HL-60/S4 (cell line): ENCODE measurements around the gene RBFOX1.

Source experiments
- in situ Hi-C: fragments of 300-500 bp; cut with MboI; formaldehyde crosslinking; loops from 2 replicates; pipeline ENCODE4 v1.14.3; 2022; ENCODE audit warnings: low sequenced_read_pairs

RBFOX1 gene

DNA sequence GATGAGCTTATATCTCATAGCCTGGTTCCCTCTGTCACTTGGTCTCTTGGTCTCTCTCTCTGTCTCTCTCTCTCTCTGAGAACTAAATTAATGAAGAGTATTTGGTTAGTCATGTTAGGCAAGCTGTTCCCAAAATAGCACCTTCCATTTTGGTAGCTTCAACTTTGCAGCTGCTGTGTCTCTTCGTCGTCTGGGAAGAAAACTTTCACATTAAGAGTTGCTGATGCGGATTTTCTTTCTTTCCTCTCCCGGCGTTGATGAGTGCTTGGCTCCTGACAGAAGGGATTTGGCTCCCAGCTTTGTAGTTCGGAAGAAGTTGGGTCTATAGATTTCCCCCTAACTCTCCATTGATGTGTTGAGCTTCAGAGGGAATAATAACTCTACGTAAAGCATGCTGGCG lies at the start of gene RBFOX1:
RBFOX1 (plus strand) TSS at position 235 of the 400 bp plus-strand sequence.
- in situ Hi-C loops, result no loop called here

DNA sequence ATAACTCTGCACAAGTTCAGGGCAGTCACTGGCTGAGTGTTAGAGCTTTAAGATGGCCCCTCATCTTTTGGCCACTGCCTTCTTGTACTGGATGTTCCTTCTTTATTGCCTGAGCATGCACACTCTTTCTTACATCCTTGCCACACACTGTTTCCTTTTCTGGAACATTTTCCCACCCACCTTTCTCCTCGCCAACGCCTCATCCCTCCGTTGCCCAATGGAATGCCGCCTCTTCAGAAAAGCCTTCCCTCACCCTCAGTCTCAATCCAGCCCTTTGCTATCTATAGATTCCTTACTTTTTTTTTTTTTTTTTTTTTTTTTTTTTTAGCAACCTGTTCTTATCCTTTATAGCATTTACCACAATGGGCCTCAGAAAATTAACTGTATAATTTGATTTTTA lies 47.9 kb upstream of the RBFOX1 start:
- in situ Hi-C loops, result no loop called here

DNA sequence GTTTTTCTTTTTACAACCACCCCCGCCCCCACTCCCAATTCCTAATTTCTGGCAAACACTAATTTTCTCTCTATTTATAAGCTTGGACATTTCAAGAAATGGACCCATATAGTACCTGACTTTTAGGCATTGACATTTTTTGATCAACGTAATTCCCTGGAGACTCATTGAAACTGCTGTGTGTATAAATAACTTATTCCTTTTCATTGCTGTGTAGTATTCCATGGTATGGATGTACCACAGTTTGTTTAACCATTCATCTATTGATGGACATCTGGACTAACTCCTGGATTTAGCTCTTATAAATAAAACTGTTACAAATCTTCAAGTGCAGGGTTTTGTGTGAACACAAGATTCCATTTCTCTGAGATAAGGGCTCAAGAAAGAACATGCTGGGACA lies 47.1 kb upstream of the RBFOX1 start:
- in situ Hi-C loops, result no loop called here

DNA sequence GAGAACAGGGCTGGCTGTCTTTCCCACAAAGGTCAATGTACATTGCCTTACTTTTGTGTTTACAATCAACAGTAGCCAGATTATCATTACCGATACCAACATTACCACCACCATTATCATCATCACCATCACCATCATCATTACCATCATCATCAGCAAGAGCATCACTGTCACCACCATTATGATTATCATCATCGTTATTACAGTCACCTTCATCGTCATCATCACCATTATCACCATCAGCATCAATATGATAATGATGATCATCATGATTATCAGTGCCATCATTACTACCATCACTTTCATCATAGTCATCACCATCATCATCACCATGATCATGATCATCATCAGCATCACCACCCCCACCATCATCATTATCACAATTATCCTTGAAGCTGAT lies 43.3 kb upstream of the RBFOX1 start:
- in situ Hi-C loops, result no loop called here

DNA sequence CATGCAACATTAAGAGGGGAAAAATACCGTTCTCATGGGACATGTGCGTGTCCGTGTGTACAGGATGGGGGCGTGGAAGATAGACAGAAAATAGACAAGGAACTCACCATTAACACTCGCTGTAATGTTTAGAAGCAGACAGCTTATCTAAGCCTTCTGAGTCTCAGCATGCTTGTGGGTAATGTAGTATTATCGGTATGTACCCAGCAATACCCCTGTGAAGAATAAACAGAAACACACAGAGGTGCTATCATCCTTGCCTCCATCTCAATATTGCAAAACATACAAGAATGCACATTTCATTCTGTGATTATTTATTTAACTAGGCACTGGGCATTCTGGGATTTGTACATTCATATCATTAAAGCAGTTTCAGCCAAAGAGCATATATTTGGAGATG lies 42.0 kb upstream of the RBFOX1 start:
- in situ Hi-C loops, result no loop called here

DNA sequence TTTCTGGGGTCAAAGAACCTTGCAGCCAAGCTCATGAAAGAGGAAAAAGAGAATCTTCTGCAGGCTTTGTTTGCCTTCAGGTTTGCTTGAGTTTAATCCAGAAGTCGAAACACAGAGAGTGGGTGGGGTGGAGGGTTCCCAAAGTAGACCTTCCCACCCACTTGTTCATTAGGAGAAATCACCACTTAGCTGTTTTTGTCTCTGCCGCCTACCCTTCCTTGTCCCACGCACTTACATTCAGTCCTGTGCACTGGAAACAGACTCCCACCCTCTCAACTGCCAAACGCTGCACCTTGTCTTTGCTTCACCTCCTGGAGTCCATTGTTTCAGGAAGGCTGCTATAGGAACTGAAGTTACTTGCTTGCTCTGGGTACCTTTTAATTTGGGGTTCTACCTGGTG lies 38.6 kb upstream of the RBFOX1 start:
- in situ Hi-C loops, result no loop called here

DNA sequence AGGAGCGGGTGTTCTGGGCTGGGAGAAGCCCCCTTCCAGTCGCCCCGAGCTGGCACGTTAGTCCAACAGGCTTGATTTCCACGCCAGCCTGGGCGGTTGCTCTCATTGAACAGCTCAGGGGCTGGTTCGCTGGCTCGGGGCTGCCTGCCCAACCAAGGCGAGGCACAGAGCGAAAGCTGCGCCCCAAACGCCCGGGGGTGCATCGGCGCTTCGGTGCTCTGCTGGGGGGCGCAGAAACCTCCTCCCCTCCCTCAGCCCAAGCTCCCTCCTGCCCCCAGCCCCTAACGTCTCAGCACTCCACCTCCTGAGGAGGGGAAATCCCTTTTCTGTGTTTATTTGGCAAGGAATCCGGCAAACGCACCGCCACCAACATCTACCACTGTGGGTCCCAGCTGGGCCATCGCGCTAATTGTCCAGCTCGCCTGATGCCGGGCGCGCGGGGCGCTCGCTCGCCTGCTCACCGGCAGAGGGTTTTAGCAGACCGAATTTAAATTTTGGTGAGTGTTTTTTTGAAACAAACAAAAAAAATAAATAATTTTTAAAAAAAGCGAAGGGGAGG lies 29.5 kb upstream of the RBFOX1 start:
- in situ Hi-C loops, result no loop called here

DNA sequence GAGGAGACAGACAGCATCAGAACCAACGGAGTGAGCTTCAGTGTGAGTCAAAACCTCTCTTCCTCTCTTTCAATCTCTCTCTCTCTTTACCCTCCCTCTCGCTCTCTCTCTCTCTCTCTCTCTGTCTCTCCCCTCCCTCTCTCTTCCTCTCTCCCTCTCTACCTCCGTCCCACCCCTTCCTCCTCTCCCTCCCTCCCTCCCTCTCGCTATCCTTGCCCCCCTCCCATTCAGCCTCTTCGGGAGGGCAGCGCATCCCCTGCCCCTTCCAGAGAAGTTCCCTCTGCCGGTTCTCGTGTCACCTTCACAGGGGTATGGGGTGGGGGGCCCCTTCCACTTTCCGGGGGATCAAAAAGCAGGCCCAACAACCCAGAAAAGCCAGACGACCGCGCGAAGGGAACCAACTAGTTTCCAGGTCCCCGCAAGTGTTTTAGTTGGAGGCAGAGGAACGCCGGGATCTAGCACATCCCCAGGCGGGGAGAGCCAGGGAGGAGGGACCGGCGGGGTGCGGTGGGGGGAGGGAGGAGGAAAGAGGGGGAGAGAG lies 28.9 kb upstream of the RBFOX1 start:
- in situ Hi-C loops, result no loop called here

DNA sequence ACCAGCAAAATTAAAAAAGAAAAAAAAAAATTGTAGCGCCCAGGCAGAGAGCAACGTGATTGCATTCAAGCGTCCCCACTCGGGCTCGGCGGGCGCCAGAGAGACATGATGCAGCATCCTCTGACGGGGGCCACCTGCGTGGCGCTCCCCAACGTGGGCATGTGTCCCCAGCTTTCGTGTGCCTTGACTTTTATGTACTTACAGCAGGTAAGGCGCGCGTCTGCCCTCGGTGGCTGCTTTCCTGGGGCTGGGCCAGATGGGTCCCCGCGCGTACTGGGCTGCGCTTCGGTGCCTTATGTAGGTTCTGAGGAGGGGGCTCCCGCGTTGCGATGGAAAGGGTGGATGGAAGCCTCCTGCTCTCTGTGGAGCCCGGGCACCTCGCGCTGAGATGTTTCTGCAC lies 28.4 kb upstream of the RBFOX1 start:
- in situ Hi-C loops, result no loop called here

DNA sequence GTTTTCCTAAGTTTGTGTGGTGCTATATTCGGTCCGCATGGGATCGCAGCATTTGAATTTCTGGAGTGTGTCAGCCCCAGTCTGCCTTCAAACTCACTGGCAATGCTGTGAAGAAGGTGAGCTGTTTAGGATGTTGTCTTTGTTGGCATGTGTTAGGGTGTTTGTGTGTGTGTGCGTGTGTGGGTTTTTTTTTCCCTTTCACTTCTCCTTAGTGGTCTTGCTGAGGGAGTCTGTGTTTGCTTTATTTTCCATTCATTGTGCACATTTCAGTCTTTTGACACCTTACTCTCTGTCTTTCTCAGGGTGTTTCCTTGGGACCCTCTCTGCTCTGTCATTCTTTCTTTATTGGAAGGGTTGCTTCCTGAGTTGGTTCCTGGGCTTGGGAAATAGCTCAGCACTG lies 27.7 kb upstream of the RBFOX1 start:
- in situ Hi-C loops, result no loop called here

DNA sequence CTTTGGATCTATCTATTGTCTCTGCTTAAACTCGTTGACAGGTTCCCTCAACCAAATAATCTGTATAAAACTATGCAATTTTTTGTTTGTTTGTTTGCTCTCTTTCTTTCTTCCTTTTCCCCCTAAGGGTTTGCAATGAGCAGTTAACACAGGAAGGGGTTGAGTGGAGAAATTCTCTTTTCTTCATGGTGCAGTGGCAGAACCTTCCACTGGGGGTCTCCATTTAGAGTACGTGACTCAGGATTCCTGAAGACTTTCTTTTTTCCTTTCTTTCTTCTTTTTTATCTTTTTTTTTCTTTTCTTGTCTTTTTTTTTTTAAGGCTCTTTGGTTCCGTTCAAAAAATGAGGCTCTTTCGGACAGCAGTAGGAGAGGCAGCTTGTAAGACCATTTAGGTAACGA lies 19.5 kb upstream of the RBFOX1 start:
- in situ Hi-C loops, result no loop called here

DNA sequence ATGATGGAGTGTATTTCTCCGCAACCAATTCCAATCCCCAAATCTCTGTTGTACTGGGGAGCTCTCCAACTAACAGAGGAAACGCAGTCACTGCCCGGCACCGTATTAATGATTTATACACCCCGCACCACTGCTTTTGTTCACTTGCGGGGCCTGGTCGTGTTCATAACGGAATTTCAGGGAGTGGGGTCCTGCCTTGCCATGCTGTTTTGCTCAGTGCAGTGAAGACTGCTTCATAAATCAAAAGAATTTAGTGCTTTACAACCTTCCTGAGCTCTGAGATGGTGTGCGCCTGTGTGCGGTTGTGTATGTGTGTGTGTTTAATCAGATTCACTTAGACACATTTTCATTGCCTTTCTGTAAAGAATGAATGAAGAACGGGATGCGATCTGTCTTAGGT lies 18.5 kb upstream of the RBFOX1 start:
- in situ Hi-C loops, result no loop called here

DNA sequence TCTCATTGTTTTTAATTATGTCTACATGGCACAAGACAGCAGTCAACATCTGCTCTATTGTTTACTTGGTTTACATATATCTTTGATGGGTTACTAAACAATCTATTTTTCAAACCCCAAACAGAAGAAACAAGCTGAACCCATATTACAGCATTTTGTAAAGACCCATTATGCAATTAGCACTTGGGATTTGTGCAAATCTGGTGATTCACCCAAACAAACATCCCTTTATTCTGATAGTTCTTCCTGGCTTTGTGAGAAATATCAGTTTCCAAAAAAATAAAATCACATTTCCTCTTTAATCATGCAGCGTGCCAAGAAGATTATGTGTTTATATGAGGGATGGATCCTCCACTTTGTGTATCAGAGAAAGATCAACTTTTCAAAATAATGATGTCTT lies 16.8 kb upstream of the RBFOX1 start:
- in situ Hi-C loops, result no loop called here

DNA sequence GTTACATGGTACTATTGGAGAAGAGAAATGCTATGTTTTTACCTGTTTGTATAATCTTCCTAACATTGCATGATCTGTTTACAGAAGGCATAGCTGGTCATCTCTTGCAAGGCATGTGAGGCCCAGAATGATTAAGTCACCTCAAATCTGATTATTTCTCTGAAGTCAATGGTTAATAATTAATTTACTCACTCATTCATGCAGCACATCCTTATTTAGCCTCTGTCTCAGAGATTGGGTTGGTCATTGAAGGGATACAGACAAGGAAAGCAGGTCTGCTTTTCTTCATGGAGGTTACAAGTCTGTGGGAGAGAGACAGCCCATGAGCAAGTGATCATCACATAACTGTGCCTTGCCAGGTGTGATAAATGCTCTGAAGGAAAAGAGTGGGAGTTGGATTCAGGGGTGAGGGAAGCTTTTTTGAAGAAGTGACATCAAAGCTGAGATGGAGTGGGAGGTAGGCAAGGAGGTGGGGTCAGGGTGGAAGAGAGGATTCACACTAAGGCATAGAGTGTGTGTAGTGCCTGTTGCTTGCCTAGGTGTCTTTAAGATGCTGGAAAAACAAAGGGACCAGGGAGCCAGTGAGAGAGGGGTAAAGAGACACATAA lies 16.3 kb upstream of the RBFOX1 start:
- in situ Hi-C loops, result no loop called here

DNA sequence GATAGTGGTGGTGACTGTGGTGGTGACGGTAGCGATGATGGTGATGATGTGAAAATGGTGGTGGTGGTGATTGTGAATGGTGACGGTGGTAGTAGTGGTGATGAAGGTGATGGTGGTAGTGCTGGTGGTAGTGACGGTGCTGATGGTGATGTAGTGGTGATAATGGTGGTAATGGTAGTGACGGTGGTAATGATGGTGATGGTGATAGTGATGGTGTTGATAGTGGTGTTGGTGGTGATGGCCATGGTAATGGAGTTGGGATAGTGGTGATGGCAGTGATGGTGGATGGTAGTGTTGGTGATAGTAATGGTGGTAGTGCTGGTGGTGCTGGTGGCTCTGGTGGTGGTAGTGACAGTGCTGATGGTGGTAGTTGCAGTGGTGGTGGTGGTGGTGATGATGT lies 14.7 kb upstream of the RBFOX1 start:
- in situ Hi-C loops, result no loop called here

DNA sequence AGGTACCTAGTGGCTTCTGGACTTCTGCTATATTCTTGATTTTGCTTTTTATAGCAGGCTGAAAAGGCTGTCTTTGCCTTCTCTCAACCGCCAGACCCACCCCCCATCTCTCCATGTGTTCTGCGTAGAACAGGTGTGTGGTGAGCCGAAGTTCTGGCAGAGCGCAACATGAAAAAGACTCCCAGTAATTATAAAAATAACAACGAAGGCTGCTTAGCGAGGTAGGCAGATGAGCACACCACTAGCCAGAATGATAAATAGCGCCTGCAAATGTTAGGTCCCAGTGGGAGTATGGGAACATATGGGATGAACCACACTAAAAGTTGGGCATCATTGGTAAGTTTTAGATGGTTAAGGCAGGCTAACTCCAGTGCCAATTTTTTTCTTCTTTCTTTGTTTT lies 14.0 kb upstream of the RBFOX1 start:
- in situ Hi-C loops, result no loop called here

DNA sequence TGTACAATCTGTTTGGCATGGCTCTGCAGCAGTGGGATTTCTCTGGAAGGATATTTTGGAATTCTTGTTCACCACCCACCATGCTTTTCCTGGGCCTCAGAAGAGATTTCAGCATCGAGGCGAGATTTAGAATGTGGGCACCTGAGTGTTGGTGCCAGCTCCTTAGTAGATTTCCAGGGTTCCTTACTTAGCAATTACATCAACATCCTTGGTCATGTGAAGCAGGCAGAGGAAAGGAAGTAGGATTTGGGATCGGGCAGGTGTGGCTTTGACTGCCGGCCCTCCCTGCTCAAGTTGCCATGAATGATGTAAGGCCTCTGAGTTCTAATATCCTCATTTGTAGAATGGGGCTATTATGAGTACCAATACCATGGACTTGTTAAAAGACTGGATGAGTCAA lies 13.1 kb upstream of the RBFOX1 start:
- in situ Hi-C loops, result no loop called here

DNA sequence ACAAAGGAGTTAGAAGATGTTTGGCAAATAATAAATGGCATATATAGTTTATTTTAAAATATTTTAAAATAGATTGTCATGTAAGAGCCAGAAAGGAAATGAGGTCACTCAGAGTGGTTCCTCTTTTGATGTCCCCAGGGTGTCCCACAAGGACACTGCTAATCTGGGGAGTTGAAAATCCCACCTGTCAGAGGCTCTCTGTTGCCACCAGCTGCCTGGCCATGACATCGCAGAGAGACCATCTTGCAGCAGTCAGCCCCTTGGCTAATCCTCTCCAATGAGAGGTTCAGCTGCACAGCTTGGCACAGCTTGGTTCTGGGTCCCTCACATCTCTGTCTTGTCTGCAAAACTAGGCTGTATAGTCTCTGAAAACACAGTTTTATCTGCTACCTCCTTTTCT lies 11.0 kb upstream of the RBFOX1 start:
- in situ Hi-C loops, result no loop called here

DNA sequence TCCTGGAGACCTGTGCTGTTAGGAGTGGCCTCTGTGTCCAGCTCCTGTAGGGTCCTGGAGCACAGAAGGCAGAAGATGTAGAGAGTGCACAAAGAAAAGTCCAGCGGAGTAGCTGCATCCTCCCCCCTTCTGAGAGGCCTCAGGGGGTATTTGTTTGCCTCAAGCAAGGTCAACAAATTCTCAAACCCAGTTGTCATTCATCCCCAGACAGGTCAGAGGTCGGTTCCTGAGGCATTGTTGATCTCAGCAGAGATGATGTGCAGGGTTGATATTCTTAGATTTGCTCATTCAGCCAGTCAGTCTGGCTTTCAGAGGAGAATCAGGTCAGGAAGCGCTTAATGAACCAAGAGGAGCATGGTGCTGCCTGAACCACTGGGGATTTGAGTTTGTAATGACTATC lies 8.3 kb upstream of the RBFOX1 start:
- in situ Hi-C loops, result no loop called here

DNA sequence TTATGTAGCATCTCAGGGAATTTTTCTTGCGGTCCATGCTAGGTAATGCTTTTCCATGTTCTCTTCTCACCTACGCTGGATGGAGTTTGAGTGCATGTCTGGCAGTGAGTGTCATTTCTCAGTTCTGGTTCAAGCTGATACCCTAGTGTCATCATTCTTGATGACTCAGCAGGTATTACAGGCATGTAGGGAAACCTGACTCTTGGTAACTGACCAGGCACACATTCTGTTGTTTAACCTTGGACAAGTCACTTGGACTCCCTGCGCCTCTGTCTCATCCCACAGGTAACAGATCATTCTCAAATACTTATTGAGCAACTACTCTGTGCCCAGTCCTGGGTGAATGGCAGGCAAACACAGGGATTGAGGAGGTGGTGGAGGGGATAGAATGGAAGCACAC lies 6.8 kb upstream of the RBFOX1 start:
- in situ Hi-C loops, result no loop called here

DNA sequence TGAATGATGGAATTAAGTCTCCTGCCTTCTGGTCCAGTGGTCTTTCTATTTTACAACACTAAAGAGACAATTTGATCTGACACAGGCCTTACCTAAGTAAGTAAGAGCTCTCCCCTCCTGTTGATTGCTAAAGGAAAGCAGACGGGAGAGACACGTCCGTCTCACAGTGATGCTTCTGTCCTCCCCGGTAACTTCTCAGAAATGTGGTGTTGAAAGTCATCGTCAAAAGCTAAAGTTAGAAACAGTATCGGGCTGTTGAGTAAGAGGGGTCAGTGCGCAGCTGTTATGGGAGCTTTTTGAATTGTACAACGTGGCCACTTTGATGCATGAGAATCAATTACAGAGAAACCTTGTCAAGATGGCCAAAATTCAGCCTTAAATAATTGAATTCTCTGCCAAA lies 1.9 kb upstream of the RBFOX1 start:
- in situ Hi-C loops, result no loop called here

DNA sequence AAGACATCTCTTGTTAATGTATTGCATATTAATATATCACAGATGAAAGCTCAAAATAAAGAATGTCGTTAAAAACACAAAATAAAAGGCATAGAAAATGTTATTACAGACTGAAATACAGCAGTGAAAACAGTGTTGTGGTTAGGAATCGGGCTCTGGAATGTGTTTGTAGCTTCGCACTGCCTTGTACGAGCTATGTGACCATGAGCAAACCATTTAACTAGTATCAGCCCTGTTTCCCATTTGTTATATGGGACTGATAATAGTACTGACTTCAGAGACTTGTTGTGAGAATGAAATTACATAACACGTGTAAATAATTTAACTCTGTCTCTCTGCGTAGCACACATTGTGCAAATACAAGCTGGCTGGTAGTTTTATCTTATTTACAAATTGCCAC lies 648 bp upstream of the RBFOX1 start:
- in situ Hi-C loops, result no loop called here

DNA sequence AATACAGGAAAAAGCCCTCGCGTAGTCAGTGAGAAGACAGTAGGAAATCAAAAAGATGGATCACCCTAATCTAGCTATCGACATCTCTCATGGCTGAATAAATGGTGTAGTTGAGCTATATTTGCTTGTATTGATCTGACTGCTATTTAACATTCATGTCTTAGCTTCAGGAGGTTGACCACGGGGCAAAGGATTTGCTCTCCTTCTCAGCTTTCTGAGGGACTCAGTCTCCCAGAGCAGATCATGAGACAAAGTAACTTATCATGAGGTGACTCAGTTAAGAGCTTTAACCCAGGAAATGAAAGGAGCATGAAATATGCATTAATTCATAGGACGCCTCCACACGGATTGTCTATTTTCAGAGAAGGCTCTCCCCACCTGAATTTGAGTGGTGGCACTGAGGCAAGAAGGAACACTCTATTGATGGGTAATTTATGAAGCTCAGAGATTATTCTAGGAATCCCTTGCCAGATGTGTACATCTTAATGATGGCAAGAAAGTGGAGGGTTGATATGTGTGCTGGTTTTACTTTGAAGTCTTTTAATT lies 608 bp downstream of the RBFOX1 start:
- in situ Hi-C loops, result no loop called here
